ENCODE data around the gene SFT2D1. TPM values are rescaled to one million over a fixed set of nuclear protein-coding genes. Genes with fewer than 3 reads are reported as not detected.

The SFT2D1 gene
- total RNA-seq, 4 donors from 2014 or later, result 6.1 to 35.8 (median 33.0) TPM

DNA sequence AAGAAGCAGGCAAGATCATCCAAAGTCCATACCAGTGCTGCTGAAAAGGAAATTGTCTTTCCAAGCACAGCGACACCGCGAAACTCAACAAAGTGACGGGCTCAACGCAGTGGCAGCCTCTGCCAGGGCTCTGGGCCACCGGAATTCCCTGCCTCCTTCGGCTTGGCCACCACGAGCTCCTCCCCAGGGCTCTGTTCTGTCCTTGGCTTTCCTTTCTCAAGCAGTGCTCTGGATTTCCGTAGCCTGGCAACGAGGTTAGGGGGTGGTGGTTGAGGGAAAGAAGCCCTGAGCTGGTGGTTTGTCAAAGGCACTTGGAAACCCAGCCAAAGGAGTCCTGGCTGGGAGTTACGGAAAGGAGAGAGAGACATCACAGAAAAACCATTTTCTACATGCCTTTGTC lies 65.3 kb downstream of the SFT2D1 start:
- no peaks in the 10 kb centered on the region for H3K27me3 ChIP-seq
- H3K9me3 ChIP-seq, result no peaks in the 10 kb centered on the region
- intact Hi-C loops (cut with DNase I; ENCODE audit: low total_unique reads), result no loop called here
- H3K4me3 ChIP-seq, result no peak overlapping the region
- no peak overlapping the region for H3K27ac ChIP-seq
- H3K4me1 ChIP-seq, result no peaks in the 10 kb centered on the region
- no peak for DNase-seq
- H3K36me3 ChIP-seq, result no peaks in the 10 kb centered on the region
- TF ChIP-seq, protein P1, sequence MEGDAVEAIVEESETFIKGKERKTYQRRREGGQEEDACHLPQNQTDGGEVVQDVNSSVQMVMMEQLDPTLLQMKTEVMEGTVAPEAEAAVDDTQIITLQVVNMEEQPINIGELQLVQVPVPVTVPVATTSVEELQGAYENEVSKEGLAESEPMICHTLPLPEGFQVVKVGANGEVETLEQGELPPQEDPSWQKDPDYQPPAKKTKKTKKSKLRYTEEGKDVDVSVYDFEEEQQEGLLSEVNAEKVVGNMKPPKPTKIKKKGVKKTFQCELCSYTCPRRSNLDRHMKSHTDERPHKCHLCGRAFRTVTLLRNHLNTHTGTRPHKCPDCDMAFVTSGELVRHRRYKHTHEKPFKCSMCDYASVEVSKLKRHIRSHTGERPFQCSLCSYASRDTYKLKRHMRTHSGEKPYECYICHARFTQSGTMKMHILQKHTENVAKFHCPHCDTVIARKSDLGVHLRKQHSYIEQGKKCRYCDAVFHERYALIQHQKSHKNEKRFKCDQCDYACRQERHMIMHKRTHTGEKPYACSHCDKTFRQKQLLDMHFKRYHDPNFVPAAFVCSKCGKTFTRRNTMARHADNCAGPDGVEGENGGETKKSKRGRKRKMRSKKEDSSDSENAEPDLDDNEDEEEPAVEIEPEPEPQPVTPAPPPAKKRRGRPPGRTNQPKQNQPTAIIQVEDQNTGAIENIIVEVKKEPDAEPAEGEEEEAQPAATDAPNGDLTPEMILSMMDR (IDR thresholded peaks at IDR 0.05), result no peak
- no peak for TF ChIP-seq POLR2A (IDR thresholded peaks at IDR 0.05)

DNA sequence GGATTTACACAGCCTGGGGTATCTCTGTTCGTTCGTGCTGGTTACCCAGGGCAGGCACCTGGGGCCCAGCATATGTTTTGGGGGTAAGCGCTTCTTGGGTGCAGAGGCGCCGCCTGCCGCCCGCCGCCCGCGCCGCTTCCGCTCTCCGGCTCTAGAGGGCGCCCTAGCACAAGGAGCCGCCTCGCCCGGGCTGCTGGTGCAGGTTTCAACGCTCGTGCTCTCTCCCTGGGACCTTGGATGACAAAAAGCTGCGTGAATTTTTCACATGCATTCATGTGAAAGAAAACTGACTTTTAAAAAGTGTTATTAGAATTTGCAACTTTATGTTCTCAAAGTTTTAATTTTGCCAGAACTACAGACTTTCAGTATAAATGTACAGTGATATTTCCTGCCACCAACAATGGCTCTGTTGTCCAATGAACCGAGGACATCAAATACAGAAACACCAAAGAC lies 66.6 kb downstream of the SFT2D1 start:
- no peak overlapping the region for H3K4me3 ChIP-seq
- no peaks in the 10 kb centered on the region for H3K9me3 ChIP-seq
- H3K4me1 ChIP-seq, result no peaks in the 10 kb centered on the region
- intact Hi-C loops (cut with DNase I; ENCODE audit: low total_unique reads), result no loop called here
- DNase-seq, result peak in 1 of 2 donors; percentile 57
- no peak for TF ChIP-seq POLR2A (IDR thresholded peaks at IDR 0.05)
- TF ChIP-seq, protein P1 (IDR thresholded peaks at IDR 0.05), result peak; percentile 81 to 95 (median 84)
- no peaks in the 10 kb centered on the region for H3K27me3 ChIP-seq
- H3K36me3 ChIP-seq, result no peaks in the 10 kb centered on the region
- H3K27ac ChIP-seq, result no peak overlapping the region

DNA sequence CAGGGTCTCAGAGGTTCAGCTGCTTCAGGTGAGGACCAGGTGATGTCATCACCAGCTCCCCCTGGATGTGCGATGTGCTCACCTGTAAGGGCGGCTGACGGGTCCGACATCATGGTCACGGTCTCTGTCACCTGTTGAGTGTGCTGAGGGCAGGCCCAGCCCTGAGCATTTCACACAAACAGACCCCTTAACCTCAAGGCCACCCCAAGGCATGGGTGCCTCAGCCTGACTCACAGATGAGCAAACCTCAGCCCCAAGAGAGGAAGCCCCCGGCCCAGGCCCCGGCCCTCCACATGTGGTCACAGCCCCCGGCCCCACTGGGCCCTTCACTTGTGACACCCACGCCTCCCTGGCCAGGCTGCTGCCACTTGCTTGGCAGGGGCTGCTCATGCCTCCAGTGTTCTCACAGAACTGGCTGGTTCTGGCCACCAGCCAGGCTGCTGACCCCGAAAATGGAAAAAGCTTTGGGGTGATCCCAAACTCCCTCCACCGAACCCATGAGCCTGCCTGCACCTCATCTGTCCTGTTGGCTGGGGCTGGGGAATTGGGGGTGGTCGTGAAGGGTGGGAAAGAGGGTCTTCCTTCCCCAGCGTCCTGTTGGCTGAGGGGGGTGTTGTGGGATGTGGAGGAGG lies 67.5 kb downstream of the SFT2D1 start:
- Histone ChIP-seq H3K27ac (no peak overlapping the region), H3K4me3 (no peak overlapping the region), H3K4me1 (no peaks in the 10 kb centered on the region), H3K27me3 (no peaks in the 10 kb centered on the region), H3K36me3 (no peaks in the 10 kb centered on the region), H3K9me3 (no peaks in the 10 kb centered on the region)
- DNase-seq, result no peak
- intact Hi-C loops (cut with DNase I; ENCODE audit: low total_unique reads), result no loop called here
- no peak for TF ChIP-seq POLR2A (IDR thresholded peaks at IDR 0.05)
- TF ChIP-seq, protein P1 (IDR thresholded peaks at IDR 0.05), result no peak

DNA sequence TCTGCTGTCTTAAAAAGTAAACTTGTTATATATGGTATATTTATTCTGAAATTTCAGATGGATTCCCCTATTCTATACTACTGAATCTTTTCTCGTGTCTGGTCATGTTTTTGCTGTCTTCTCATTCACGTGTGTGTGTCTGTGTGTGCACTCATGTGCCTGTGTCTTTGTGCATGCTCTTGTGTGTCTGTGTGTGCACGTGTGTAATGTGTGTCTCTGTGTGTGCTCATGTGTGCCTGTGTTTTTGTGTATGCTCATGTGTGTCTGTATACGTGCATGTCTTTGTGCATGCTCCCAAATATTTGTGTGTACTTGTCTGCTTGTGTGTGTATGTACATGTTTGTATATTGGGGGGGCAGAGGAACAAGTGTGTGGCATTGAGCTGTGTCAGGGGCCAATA lies 68.2 kb downstream of the SFT2D1 start:
- Histone ChIP-seq H3K27ac (no peak overlapping the region), H3K9me3 (no peaks in the 10 kb centered on the region), H3K27me3 (no peaks in the 10 kb centered on the region), H3K36me3 (no peaks in the 10 kb centered on the region), H3K4me3 (no peak overlapping the region), H3K4me1 (no peaks in the 10 kb centered on the region)
- TF ChIP-seq, protein P1 (IDR thresholded peaks at IDR 0.05), result no peak
- TF ChIP-seq POLR2A (IDR thresholded peaks at IDR 0.05), result no peak
- DNase-seq, result no peak
- intact Hi-C loops (cut with DNase I; ENCODE audit: low total_unique reads), result no loop called here

DNA sequence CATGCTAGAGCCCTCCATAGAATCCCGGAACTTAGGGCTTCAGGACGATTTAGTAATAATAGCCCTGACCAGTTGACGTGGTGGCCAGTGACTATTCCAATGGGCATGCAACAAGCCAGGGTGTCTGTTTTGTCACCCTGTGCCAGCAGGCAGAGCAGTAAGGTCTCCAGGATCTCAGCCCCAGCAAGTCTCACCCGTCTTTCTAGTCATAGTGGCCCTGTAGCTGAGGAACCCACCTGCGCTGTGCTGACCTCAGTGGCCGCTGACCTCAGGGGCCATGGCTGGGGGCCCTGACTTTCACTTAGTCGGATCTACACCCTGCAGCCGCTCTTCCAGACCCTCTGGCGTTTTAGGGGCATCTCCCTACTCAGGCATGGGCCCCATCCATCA lies 71.0 kb downstream of the SFT2D1 start:
- Histone ChIP-seq H3K27me3 (no peaks in the 10 kb centered on the region), H3K27ac (no peak overlapping the region), H3K36me3 (no peaks in the 10 kb centered on the region), H3K9me3 (no peaks in the 10 kb centered on the region), H3K4me1 (no peaks in the 10 kb centered on the region), H3K4me3 (no peak overlapping the region)
- TF ChIP-seq POLR2A (IDR thresholded peaks at IDR 0.05), result no peak
- TF ChIP-seq, protein P1 (IDR thresholded peaks at IDR 0.05), result no peak
- intact Hi-C loops (cut with DNase I; ENCODE audit: low total_unique reads), result no loop called here
- no peak for DNase-seq
